HCT116 (cell line): ENCODE results near the gene TNFRSF17. TPM values are rescaled to one million over a fixed set of nuclear protein-coding genes. Genes with fewer than 3 reads are reported as not detected.

Source experiments
- ATAC-seq: fragments of 200-7000 bp; cut with Tn5 transposase; 2 replicates; pipeline ENCODE4 v1.9.1; 2020; ENCODE audit warnings: mild to moderate bottlenecking, moderate library complexity
- BruUV-seq: library from RNA; stranded (reverse); fragments of 400-500 nt; replicated peaks from 2 replicates; lab custom pipeline; 2021; lab: Mats Ljungman, UMichigan
- CTCF ChIA-PET: fragments of 300-600 bp; sonication (Branson Sonifier 250); formaldehyde crosslinking; loops from one replicate; lab custom pipeline; 2021; ENCODE audit warnings: antibody characterized with exemption; lab: Charles Lee
- POLR2A ChIA-PET: fragments of 300-600, 350-600 bp; sonication (Branson Sonifier 250); formaldehyde crosslinking; loops from one replicate; lab custom pipeline; 2021; ENCODE audit warnings: antibody characterized with exemption; lab: Charles Lee
- RAD21 ChIA-PET, 2 experiments: fragments of 300-600 bp; sonication (Branson Sonifier 250); formaldehyde crosslinking; loops; one replicate each; lab custom pipeline; 2023; ENCODE audit warnings: low total read pairs in 2 of 2; ENCODE audit not compliant: uncharacterized antibody in 2 of 2, unreplicated experiment in 2 of 2, low non-redundant PET in 1 of 2; lab: Charles Lee
- DNase-seq: peaks from one replicate; pipeline ENCODE4 v3.0.0-alpha.2; 2010; ENCODE audit warnings: low read depth, low spot score
- H2AFZ ChIP-seq: fragments of 200-600 bp; shearing (Covaris generic), sonication (generic); 2 replicates; pipeline ENCODE4 v1.6.1; 2017; ENCODE audit warnings: low read depth, mixed run types, mixed read lengths, antibody characterized with exemption, low read length; ENCODE audit not compliant: poor library complexity, severe bottlenecking
- H3K27ac ChIP-seq: 2 replicates; pipeline ENCODE4 v1.5.1; 2012; ENCODE audit warnings: low read depth, low read length
- H3K27me3 ChIP-seq: fragments of 200-600 bp; sonication (generic); 2 replicates; pipeline ENCODE4 v1.6.1; 2016; ENCODE audit warnings: mixed run types, low read length, mixed read lengths; ENCODE audit not compliant: insufficient read depth
- H3K36me3 ChIP-seq, 2 experiments: fragments of 200-500 bp in 1 of 2; fragments of 200-600 bp in 1 of 2; sonication (Bioruptor generic) in 1 of 2; sonication (generic) in 1 of 2; 2 replicates each; pipeline versions ENCODE4 v1.5.1 to v1.6.1; 2014 to 2016; ENCODE audit warnings: low read length in 2 of 2, inconsistent platforms in 1 of 2, mixed read lengths in 1 of 2, mixed run types in 1 of 2; ENCODE audit not compliant: insufficient read depth in 2 of 2, control insufficient read depth in 1 of 2
- H3K4me1 ChIP-seq, 2 experiments: fragments of 200-600 bp in 1 of 2; sonication (generic) in 1 of 2; 2 replicates each; pipeline versions ENCODE4 v1.5.1 to v1.6.1; 2012 to 2017; ENCODE audit warnings: low read length in 2 of 2, inconsistent platforms in 1 of 2, mild to moderate bottlenecking in 1 of 2, mixed read lengths in 1 of 2, mixed run types in 1 of 2, moderate library complexity in 1 of 2; ENCODE audit not compliant: insufficient read depth in 2 of 2, control insufficient read depth in 1 of 2
- H3K4me2 ChIP-seq: fragments of 200-600 bp; sonication (generic); 2 replicates; pipeline ENCODE4 v1.6.1; 2017; ENCODE audit warnings: mixed run types, low read length, mixed read lengths
- H3K4me3 ChIP-seq, 2 experiments: fragments of 200-600 bp in 1 of 2; sonication (generic) in 1 of 2; replicated peaks in 1 of 2; 2 replicates each; pipeline ENCODE4 v1.5.1; 2011 to 2016; ENCODE audit warnings: low read length in 2 of 2, control low read depth in 1 of 2, low read depth in 1 of 2, mild to moderate bottlenecking in 1 of 2, mixed read lengths in 1 of 2, mixed run types in 1 of 2
- H3K79me2 ChIP-seq: fragments of 200-600 bp; sonication (generic); 2 replicates; pipeline ENCODE4 v1.6.1; 2017; ENCODE audit warnings: mild to moderate bottlenecking, mixed run types, low read length, moderate library complexity, mixed read lengths; ENCODE audit not compliant: insufficient read depth
- H3K9ac ChIP-seq: fragments of 200-600 bp; sonication (generic); 2 replicates; pipeline ENCODE4 v1.6.1; 2016; ENCODE audit warnings: low read length, mixed read lengths
- H3K9me2 ChIP-seq: fragments of 200-600 bp; sonication (generic), shearing (Covaris generic); 2 replicates; pipeline ENCODE4 v1.6.1; 2017; ENCODE audit warnings: mixed run types, mild to moderate bottlenecking, moderate library complexity; ENCODE audit not compliant: insufficient read depth
- H3K9me3 ChIP-seq, 2 experiments: fragments of 200-500 bp in 1 of 2; fragments of 200-600 bp in 1 of 2; sonication (Bioruptor generic) in 1 of 2; sonication (generic) in 1 of 2; 2 replicates each; pipeline ENCODE4 v1.6.1; 2014 to 2017; ENCODE audit warnings: low read length in 2 of 2, mixed read lengths in 2 of 2, inconsistent platforms in 1 of 2, low read depth in 1 of 2, mild to moderate bottlenecking in 1 of 2, mixed run types in 1 of 2, moderate library complexity in 1 of 2; ENCODE audit not compliant: control insufficient read depth in 1 of 2, insufficient read depth in 1 of 2
- H4K20me1 ChIP-seq: fragments of 200-600 bp; sonication (generic), shearing (Covaris generic); 2 replicates; pipeline ENCODE4 v1.6.1; 2017; ENCODE audit warnings: mixed run types, mild to moderate bottlenecking, moderate library complexity; ENCODE audit not compliant: insufficient read depth
- CBX3 ChIP-seq: IDR thresholded peaks from 2 replicates; pipeline ENCODE4 v1.6.1; 2012; ENCODE audit warnings: low read depth
- ELF1 ChIP-seq: IDR thresholded peaks from 2 replicates; pipeline ENCODE4 v1.6.1; 2012; ENCODE audit warnings: low read depth, borderline replicate concordance
- EZH2phosphoT487 ChIP-seq: fragments of 200-600 bp; IDR thresholded peaks from 2 replicates; pipeline ENCODE4 v1.6.1; 2018; ENCODE audit warnings: antibody characterized with exemption, borderline replicate concordance
- FOSL1 ChIP-seq: IDR thresholded peaks from 2 replicates; pipeline ENCODE4 v1.6.1; 2012; ENCODE audit warnings: low read depth
- JUND ChIP-seq: IDR thresholded peaks from 2 replicates; pipeline ENCODE4 v1.6.1; 2012
- POLR2AphosphoS5 ChIP-seq: IDR thresholded peaks from 2 replicates; pipeline ENCODE4 v1.6.1; 2011; ENCODE audit warnings: mild to moderate bottlenecking, low read depth, low read length, moderate library complexity
- RAD21 ChIP-seq: IDR thresholded peaks from 2 replicates; pipeline ENCODE4 v1.6.1; 2012; ENCODE audit warnings: low read depth, mild to moderate bottlenecking
- SIN3A ChIP-seq: IDR thresholded peaks from 2 replicates; pipeline ENCODE4 v1.6.1; 2012; ENCODE audit warnings: low read depth
- SRF ChIP-seq: IDR thresholded peaks from 2 replicates; pipeline ENCODE4 v1.6.1; 2012; ENCODE audit warnings: low read depth
- TCF7L2 ChIP-seq: IDR thresholded peaks from 2 replicates; pipeline ENCODE4 v1.7.0; 2011; ENCODE audit warnings: borderline replicate concordance, inconsistent platforms; ENCODE audit not compliant: insufficient read depth, insufficient read length; ENCODE audit errors: extremely low read depth
- YY1 ChIP-seq: IDR thresholded peaks from 2 replicates; pipeline ENCODE4 v1.6.1; 2011; ENCODE audit warnings: low read length, low read depth, moderate library complexity, mild to moderate bottlenecking; ENCODE audit not compliant: insufficient replicate concordance; ENCODE audit errors: extremely low read depth
- ZNF274 ChIP-seq: fragments of 200-500 bp; sonication (Bioruptor generic); IDR thresholded peaks from 2 replicates; pipeline ENCODE4 v1.6.1; 2014; ENCODE audit warnings: mild to moderate bottlenecking, low read depth, low read length, inconsistent platforms
- intact Hi-C: fragments of 100-400 bp; cut with micrococcal nuclease; formaldehyde crosslinking; loops from 2 replicates; pipeline ENCODE4 v1.10.0; 2022
- total RNA-seq: library from RNA; stranded (reverse); gene quantifications from one replicate; pipeline ENCODE4 v1.2.1, GENCODE V29; 2021; ENCODE audit not compliant: unreplicated experiment
- TF ChIP-seq, protein P1 (sequence below): IDR thresholded peaks from 2 replicates; pipeline ENCODE4 v1.6.1; 2012
- TF ChIP-seq, protein P2 (sequence below): IDR thresholded peaks from 2 replicates; pipeline ENCODE4 v1.6.1; 2012; ENCODE audit warnings: low read depth
- TF ChIP-seq, protein P3 (sequence below), 3 experiments: fragments of 200-600 bp in 1 of 3; sonication (generic) in 1 of 3; IDR thresholded peaks in 2 of 3; conservative IDR thresholded peaks in 1 of 3; 2 replicates each; pipeline ENCODE4 v1.5.1; 2012 to 2017; ENCODE audit warnings: low read depth in 2 of 3, low read length in 2 of 3, antibody characterized with exemption in 1 of 3, borderline replicate concordance in 1 of 3, control low read depth in 1 of 3, mild to moderate bottlenecking in 1 of 3, mixed read lengths in 1 of 3, mixed run types in 1 of 3, moderate library complexity in 1 of 3; ENCODE audit not compliant: insufficient read depth in 1 of 3
- TF ChIP-seq, protein P4 (sequence below): IDR thresholded peaks from 2 replicates; pipeline ENCODE4 v1.6.1; 2012

TNFRSF17 gene
- total RNA-seq, 1 experiment from 2014 or later = not detected

DNA sequence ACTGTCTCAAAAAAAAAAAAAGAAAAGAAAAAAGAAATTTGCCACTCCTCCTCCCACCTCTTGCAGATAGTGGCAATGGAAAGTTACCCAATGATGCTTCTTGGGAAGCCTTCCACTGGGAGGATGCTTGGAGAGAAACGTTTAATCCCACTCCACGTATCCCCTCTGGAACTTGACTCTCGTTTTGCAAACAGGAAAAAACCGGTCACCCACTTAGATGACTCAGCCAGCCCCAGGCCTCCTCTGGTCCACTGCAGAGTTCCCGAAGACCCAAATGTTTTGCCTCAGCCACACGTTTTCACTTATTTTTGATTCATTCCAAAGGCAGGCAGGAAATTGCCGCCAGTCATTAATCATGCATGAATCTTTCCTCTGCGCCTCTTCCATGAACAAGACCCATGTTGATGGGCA, 9.3 kb upstream of the TNFRSF17 start:
- no peak for DNase-seq
- no peaks in the 10 kb centered on the region for H3K27me3 ChIP-seq
- H3K27ac ChIP-seq = no peak overlapping the region
- no peaks in the 10 kb centered on the region for H3K9me2 ChIP-seq
- BruUV-seq = no TSS peak
- intact Hi-C loops = no loop called here
- no peak overlapping the region for H3K4me3 ChIP-seq
- H3K36me3 ChIP-seq = no peaks in the 10 kb centered on the region
- H3K9ac ChIP-seq = no peak overlapping the region
- peaks cover 0 to 5% of the 10 kb centered on the region in 2 experiments; a peak in 2 of 4 replicates for H3K4me1 ChIP-seq
- H3K9me3 ChIP-seq = no peaks in the 10 kb centered on the region
- TF ChIP-seq ZNF274 (no peak), FOSL1 (no peak), JUND (no peak), TCF7L2 (no peak), YY1 (no peak), CBX3 (no peak), EZH2phosphoT487 (no peak), RAD21 (no peak), POLR2AphosphoS5 (no peak), ELF1 (no peak), SRF (no peak), SIN3A (no peak)
- TF ChIP-seq, protein P1, sequence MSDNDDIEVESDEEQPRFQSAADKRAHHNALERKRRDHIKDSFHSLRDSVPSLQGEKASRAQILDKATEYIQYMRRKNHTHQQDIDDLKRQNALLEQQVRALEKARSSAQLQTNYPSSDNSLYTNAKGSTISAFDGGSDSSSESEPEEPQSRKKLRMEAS = no peak
- TF ChIP-seq, protein P2, sequence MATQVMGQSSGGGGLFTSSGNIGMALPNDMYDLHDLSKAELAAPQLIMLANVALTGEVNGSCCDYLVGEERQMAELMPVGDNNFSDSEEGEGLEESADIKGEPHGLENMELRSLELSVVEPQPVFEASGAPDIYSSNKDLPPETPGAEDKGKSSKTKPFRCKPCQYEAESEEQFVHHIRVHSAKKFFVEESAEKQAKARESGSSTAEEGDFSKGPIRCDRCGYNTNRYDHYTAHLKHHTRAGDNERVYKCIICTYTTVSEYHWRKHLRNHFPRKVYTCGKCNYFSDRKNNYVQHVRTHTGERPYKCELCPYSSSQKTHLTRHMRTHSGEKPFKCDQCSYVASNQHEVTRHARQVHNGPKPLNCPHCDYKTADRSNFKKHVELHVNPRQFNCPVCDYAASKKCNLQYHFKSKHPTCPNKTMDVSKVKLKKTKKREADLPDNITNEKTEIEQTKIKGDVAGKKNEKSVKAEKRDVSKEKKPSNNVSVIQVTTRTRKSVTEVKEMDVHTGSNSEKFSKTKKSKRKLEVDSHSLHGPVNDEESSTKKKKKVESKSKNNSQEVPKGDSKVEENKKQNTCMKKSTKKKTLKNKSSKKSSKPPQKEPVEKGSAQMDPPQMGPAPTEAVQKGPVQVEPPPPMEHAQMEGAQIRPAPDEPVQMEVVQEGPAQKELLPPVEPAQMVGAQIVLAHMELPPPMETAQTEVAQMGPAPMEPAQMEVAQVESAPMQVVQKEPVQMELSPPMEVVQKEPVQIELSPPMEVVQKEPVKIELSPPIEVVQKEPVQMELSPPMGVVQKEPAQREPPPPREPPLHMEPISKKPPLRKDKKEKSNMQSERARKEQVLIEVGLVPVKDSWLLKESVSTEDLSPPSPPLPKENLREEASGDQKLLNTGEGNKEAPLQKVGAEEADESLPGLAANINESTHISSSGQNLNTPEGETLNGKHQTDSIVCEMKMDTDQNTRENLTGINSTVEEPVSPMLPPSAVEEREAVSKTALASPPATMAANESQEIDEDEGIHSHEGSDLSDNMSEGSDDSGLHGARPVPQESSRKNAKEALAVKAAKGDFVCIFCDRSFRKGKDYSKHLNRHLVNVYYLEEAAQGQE = no peak
- TF ChIP-seq, protein P3, sequence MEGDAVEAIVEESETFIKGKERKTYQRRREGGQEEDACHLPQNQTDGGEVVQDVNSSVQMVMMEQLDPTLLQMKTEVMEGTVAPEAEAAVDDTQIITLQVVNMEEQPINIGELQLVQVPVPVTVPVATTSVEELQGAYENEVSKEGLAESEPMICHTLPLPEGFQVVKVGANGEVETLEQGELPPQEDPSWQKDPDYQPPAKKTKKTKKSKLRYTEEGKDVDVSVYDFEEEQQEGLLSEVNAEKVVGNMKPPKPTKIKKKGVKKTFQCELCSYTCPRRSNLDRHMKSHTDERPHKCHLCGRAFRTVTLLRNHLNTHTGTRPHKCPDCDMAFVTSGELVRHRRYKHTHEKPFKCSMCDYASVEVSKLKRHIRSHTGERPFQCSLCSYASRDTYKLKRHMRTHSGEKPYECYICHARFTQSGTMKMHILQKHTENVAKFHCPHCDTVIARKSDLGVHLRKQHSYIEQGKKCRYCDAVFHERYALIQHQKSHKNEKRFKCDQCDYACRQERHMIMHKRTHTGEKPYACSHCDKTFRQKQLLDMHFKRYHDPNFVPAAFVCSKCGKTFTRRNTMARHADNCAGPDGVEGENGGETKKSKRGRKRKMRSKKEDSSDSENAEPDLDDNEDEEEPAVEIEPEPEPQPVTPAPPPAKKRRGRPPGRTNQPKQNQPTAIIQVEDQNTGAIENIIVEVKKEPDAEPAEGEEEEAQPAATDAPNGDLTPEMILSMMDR (IDR thresholded peaks at IDR 0.05 in 2 of 3, conservative IDR thresholded peaks at IDR 0.05 in 1 of 3; ENCODE audit: borderline replicate concordance in 1 of 3, insufficient read depth in 1 of 3, low read depth in 2 of 3, low read length in 2 of 3) = no peak
- TF ChIP-seq, protein P4, sequence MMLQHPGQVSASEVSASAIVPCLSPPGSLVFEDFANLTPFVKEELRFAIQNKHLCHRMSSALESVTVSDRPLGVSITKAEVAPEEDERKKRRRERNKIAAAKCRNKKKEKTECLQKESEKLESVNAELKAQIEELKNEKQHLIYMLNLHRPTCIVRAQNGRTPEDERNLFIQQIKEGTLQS = no peak
- ChIA-PET POLR2A (no interaction called here), RAD21 (no interaction called here), CTCF (no interaction called here)
- no peak overlapping the region for H2AFZ ChIP-seq
- no peak for ATAC-seq
- H3K4me2 ChIP-seq = no peak overlapping the region
- H3K79me2 ChIP-seq = no peaks in the 10 kb centered on the region
- no peaks in the 10 kb centered on the region for H4K20me1 ChIP-seq
